Mesendoderm (in vitro differentiated cells): ENCODE data around the gene DNHD1.

Source experiments
- DNase-seq: peaks from one replicate; pipeline ENCODE4 v3.0.0; 2013
- H2AK5ac ChIP-seq: 2 replicates; pipeline ENCODE4 v1.6.1; 2013; ENCODE audit warnings: low read length, inconsistent platforms
- H2BK120ac ChIP-seq: 2 replicates; pipeline ENCODE4 v1.6.1; 2013; ENCODE audit warnings: low read depth, mild to moderate bottlenecking, low read length, moderate library complexity, mixed read lengths
- H2BK15ac ChIP-seq: replicated peaks from 2 replicates; pipeline ENCODE4 v1.6.1; 2013; ENCODE audit warnings: low read depth, mild to moderate bottlenecking, moderate library complexity
- H2BK5ac ChIP-seq: 2 replicates; pipeline ENCODE4 v1.6.1; 2013; ENCODE audit warnings: low read length, inconsistent platforms
- H3K18ac ChIP-seq: 2 replicates; pipeline ENCODE4 v1.6.1; 2013; ENCODE audit warnings: mild to moderate bottlenecking, low read length, mixed read lengths
- H3K23ac ChIP-seq: one replicate; pipeline ENCODE4 v1.6.1; 2013; ENCODE audit warnings: low read length
- H3K27ac ChIP-seq: 2 replicates; pipeline ENCODE4 v1.5.1; 2013; ENCODE audit warnings: low read depth, mild to moderate bottlenecking, inconsistent platforms, low read length, moderate library complexity
- H3K27me3 ChIP-seq: 2 replicates; pipeline ENCODE4 v1.6.1; 2013; ENCODE audit warnings: low read length, control low read depth, mild to moderate bottlenecking, inconsistent platforms; ENCODE audit not compliant: insufficient read depth, poor library complexity
- H3K36me3 ChIP-seq: 2 replicates; pipeline ENCODE4 v1.6.1; 2013; ENCODE audit warnings: low read length, inconsistent platforms; ENCODE audit not compliant: control insufficient read depth, insufficient read depth
- H3K4ac ChIP-seq: one replicate; pipeline ENCODE4 v1.6.1; 2013; ENCODE audit warnings: low read depth, mild to moderate bottlenecking, low read length, moderate library complexity
- H3K4me1 ChIP-seq: 2 replicates; pipeline ENCODE4 v1.6.1; 2013; ENCODE audit warnings: low read depth, low read length, inconsistent platforms; ENCODE audit not compliant: control insufficient read depth
- H3K4me2 ChIP-seq: 2 replicates; pipeline ENCODE4 v1.6.1; 2013; ENCODE audit warnings: low read length
- H3K4me3 ChIP-seq: 2 replicates; pipeline ENCODE4 v1.5.1; 2013; ENCODE audit warnings: mild to moderate bottlenecking, low read length
- H3K56ac ChIP-seq: one replicate; pipeline ENCODE4 v1.6.1; 2013; ENCODE audit warnings: low read length
- H3K79me1 ChIP-seq: 2 replicates; pipeline ENCODE4 v1.6.1; 2013; ENCODE audit warnings: low read length, inconsistent platforms
- H3K79me2 ChIP-seq: 2 replicates; pipeline ENCODE4 v1.6.1; 2013; ENCODE audit warnings: mild to moderate bottlenecking, low read length; ENCODE audit not compliant: control insufficient read depth, insufficient read depth
- H3K9ac ChIP-seq: 2 replicates; pipeline ENCODE4 v1.6.1; 2013; ENCODE audit warnings: low read length, inconsistent platforms
- H4K5ac ChIP-seq: one replicate; pipeline ENCODE4 v1.6.1; 2013; ENCODE audit warnings: low read length
- H4K8ac ChIP-seq: one replicate; pipeline ENCODE4 v1.6.1; 2013; ENCODE audit warnings: low read depth, mild to moderate bottlenecking, control low read depth, low read length, moderate library complexity
- WGBS: extraction: QIAGEN DNeasy Blood & Tissue Kit; methylation state at CpG from one replicate; pipeline ENCODE4 v1.1.7; 2013; ENCODE audit warnings: low lambda C conversion rate, missing lambda C conversion rate; ENCODE audit not compliant: insufficient coverage; ENCODE audit errors: extremely low coverage; 5-methylcytosine and 5-hydroxymethylcytosine counted together

DNHD1 gene

DNA sequence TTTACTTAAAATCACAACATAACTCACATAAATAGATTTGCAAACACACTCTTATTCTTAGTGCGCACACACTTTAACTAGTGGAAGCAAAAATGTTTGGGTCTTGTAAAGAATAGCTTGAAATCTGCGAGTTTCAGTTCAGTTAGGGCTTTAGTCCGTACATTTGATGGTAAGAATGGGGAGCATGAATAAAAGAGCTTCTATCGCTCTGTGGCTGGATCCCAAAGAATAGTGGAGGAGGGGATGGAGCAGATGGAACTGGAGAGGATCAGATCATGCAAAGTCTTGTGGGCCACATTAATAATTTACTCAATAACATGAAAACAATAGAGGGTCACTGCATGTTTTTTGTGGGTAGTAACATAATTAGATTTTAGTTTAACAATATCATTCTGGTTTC, 44.3 kb downstream of the DNHD1 start:
- Histone ChIP-seq H3K36me3 (no peaks in the 10 kb centered on the region), H2BK120ac (no peak overlapping the region), H3K27me3 (no peaks in the 10 kb centered on the region), H3K4me2 (no peak overlapping the region), H3K9ac (no peak overlapping the region), H2BK15ac (no peak overlapping the region), H3K4ac (no peak overlapping the region), H3K4me3 (no peak overlapping the region), H3K56ac (no peak overlapping the region), H3K27ac (no peak overlapping the region), H3K79me1 (no peaks in the 10 kb centered on the region), H3K79me2 (no peaks in the 10 kb centered on the region), H3K18ac (no peak overlapping the region), H4K5ac (no peak overlapping the region), H3K23ac (no peak overlapping the region), H2BK5ac (no peak overlapping the region), H4K8ac (no peak overlapping the region), H3K4me1 (no peaks in the 10 kb centered on the region), H2AK5ac (no peak overlapping the region)
- WGBS: 100% methylated on average over 1 of the region's 4 CpGs
- DNase-seq: no peak

DNA sequence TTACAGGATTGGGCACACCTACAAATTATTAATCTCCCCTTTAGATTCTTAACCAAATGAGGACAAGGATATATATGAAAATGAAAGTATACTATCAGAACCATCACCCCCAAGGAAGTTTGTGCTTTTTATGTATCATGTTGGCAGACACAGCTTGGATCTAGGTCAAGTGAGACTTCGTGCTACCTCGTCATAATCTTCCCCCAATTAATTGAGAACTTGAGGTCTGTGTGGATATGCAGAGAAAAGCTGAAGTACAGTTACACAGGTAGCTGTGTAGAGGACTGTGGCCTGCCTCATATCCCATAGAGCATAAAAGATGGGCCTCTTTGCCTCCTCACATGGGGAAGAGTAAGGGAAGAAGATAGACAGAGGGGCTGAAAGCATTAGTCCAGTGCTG, 45.6 kb downstream of the DNHD1 start:
- no CpG with 5 or more reads among the region's 2 CpGs for whole genome bisulfite sequencing
- H3K9ac ChIP-seq: no peak overlapping the region
- H3K4me2 ChIP-seq: no peak overlapping the region
- H3K4me1 ChIP-seq: no peaks in the 10 kb centered on the region
- H3K23ac ChIP-seq: no peak overlapping the region
- H3K18ac ChIP-seq: no peak overlapping the region
- H2BK15ac ChIP-seq: no peak overlapping the region
- no peak overlapping the region for H4K5ac ChIP-seq
- no peak overlapping the region for H2AK5ac ChIP-seq
- DNase-seq: no peak
- H2BK5ac ChIP-seq: no peak overlapping the region
- H3K79me2 ChIP-seq: no peaks in the 10 kb centered on the region
- H3K4me3 ChIP-seq: no peak overlapping the region
- no peak overlapping the region for H3K56ac ChIP-seq
- H3K36me3 ChIP-seq: no peaks in the 10 kb centered on the region
- no peaks in the 10 kb centered on the region for H3K27me3 ChIP-seq
- H3K4ac ChIP-seq: no peak overlapping the region
- H3K79me1 ChIP-seq: no peaks in the 10 kb centered on the region
- no peak overlapping the region for H3K27ac ChIP-seq
- no peak overlapping the region for H2BK120ac ChIP-seq
- no peak overlapping the region for H4K8ac ChIP-seq

DNA sequence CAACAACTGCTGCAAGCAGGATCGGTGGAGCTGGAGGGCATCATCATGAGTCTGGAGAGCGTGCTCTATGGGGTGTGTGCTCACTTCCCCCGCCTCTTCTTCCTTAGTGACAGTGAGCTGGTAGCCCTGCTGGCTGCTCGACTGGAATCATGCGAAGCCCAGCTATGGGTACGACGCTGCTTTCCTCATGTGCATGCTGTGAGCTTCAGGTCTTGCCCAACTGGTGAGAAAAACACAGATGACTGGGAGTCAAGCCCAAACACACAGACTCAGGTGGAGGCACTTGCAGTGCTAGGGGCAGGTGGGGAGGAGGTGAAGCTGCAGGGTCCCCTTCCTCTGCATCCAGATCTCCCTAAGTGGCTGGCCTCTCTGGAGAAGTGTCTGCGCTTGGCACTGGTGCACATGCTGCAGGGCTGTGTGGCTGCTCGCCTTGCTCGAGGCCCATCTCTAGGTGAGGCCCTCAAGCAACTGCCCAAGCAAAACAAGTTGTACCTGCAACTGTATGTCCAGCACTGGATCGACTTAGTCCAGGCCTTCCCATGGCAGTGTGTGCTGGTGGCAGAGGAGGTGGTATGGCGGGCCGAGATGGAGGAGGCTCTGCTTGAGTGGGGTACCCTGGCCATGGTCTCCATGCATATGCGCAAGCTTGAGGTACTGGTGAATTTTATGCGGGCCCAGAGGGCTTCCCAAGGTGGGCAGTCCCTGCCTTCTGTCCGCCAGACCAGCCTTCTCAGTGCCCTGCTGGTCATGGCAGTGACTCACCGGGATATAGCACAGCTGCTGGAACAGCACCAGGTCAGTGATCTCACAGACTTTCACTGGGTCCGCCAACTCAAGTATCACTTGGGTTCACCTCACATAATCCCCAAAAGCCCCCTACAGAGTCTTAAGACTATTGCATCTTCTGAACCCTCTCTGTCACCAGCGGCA, 48.1 kb downstream of the DNHD1 start:
- Histone ChIP-seq H3K4me2 (no peak overlapping the region), H3K36me3 (no peaks in the 10 kb centered on the region), H3K18ac (no peak overlapping the region), H3K27ac (no peak overlapping the region), H2BK120ac (no peak overlapping the region), H3K4ac (no peak overlapping the region), H3K27me3 (no peaks in the 10 kb centered on the region), H2BK15ac (no peak overlapping the region), H4K5ac (no peak overlapping the region), H3K9ac (no peak overlapping the region), H2BK5ac (no peak overlapping the region), H3K79me1 (no peaks in the 10 kb centered on the region), H3K4me1 (no peaks in the 10 kb centered on the region), H2AK5ac (no peak overlapping the region), H3K4me3 (no peak overlapping the region), H3K56ac (no peak overlapping the region), H3K79me2 (no peaks in the 10 kb centered on the region), H4K8ac (no peak overlapping the region), H3K23ac (no peak overlapping the region)
- no CpG with 5 or more reads among the region's 19 CpGs for WGBS
- DNase-seq: no peak

DNA sequence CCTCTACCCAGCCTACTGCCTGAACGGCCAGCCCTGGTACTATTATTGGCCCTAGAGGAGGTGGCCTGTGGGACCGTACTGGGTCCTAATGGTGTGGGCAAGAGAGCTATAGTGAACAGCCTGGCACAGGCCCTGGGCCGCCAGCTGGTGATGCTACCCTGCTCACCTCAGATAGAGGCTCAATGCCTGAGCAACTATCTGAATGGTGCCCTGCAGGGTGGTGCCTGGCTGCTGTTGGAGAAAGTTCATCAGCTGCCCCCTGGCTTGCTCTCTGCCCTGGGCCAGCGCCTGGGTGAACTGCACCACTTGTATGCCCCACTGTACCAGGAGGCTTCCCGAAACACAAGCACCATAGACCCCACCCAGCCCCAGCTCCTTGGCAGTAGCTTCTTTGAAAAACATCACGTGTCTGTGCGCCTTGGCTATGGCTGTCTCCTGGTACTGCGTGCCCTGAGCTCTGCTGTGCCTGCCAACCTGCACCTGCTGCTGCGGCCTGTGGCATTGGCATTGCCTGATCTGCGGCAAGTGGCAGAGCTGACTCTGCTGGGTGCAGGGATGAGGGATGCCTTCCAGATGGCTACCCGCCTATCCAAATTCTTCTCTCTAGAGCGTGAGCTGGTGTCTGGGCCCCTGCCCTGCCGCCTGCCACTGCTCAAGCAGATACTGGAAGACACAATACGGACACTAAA, 49.0 kb downstream of the DNHD1 start:
- Histone ChIP-seq H3K9ac (no peak overlapping the region), H4K8ac (no peak overlapping the region), H3K4me3 (no peak overlapping the region), H3K27ac (no peak overlapping the region), H3K56ac (no peak overlapping the region), H3K23ac (no peak overlapping the region), H3K4me2 (no peak overlapping the region), H3K18ac (no peak overlapping the region), H3K79me2 (no peaks in the 10 kb centered on the region), H3K27me3 (no peaks in the 10 kb centered on the region), H2BK120ac (no peak overlapping the region), H2BK15ac (no peak overlapping the region), H3K36me3 (no peaks in the 10 kb centered on the region), H2BK5ac (no peak overlapping the region), H3K4ac (no peak overlapping the region), H4K5ac (no peak overlapping the region), H3K4me1 (no peaks in the 10 kb centered on the region), H2AK5ac (no peak overlapping the region), H3K79me1 (no peaks in the 10 kb centered on the region)
- DNase-seq: no peak
- no CpG with 5 or more reads among the region's 14 CpGs for WGBS

DNA sequence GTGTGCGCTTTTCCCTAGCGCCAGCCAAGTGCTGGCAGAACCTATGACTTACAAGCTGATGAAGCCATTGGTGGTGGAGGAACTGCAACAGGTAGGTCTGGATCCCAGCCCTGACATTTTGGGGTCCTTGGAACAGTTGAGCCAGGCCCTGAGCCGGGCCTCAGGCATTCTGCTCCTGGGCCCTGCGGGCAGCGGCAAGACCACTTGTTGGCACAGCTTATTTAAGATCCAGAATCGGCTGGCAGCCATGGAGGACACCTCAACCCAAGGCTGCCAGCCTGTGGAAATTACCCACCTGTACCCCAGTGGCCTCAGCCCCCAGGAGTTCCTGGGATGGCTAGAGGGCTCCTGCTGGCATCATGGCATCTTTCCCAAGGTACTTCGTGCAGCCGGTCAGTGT, 49.7 kb downstream of the DNHD1 start:
- no peak for DNase-seq
- H2AK5ac ChIP-seq: no peak overlapping the region
- no peak overlapping the region for H3K9ac ChIP-seq
- H2BK5ac ChIP-seq: no peak overlapping the region
- no peak overlapping the region for H3K4me3 ChIP-seq
- H3K4me1 ChIP-seq: no peaks in the 10 kb centered on the region
- no peak overlapping the region for H4K8ac ChIP-seq
- H3K18ac ChIP-seq: no peak overlapping the region
- no peak overlapping the region for H4K5ac ChIP-seq
- no peak overlapping the region for H3K4ac ChIP-seq
- H3K27ac ChIP-seq: no peak overlapping the region
- H3K36me3 ChIP-seq: no peaks in the 10 kb centered on the region
- no CpG with 5 or more reads among the region's 8 CpGs for WGBS
- no peaks in the 10 kb centered on the region for H3K79me2 ChIP-seq
- no peak overlapping the region for H3K56ac ChIP-seq
- H3K4me2 ChIP-seq: no peak overlapping the region
- H3K27me3 ChIP-seq: no peaks in the 10 kb centered on the region
- no peak overlapping the region for H3K23ac ChIP-seq
- no peaks in the 10 kb centered on the region for H3K79me1 ChIP-seq
- H2BK15ac ChIP-seq: no peak overlapping the region
- no peak overlapping the region for H2BK120ac ChIP-seq
